IPS-15b (cell line): ENCODE data around the gene LRRC7.

Experiments used
- H3K27me3 ChIP-seq: one replicate; pipeline ENCODE4 v1.6.1; 2013; ENCODE audit warnings: low read length; ENCODE audit not compliant: control insufficient read depth, insufficient read depth
- H3K36me3 ChIP-seq: one replicate; pipeline ENCODE4 v1.6.1; 2013; ENCODE audit warnings: low read length; ENCODE audit not compliant: control insufficient read depth, insufficient read depth
- H3K4me1 ChIP-seq: one replicate; pipeline ENCODE4 v1.6.1; 2013; ENCODE audit warnings: mild to moderate bottlenecking, low read length; ENCODE audit not compliant: control insufficient read depth, insufficient read depth
- H3K4me3 ChIP-seq: one replicate; pipeline ENCODE4 v1.5.1; 2013; ENCODE audit warnings: low read depth, low read length
- H3K9ac ChIP-seq: one replicate; pipeline ENCODE4 v1.6.1; 2013; ENCODE audit warnings: low read depth, mild to moderate bottlenecking, low read length
- H3K9me3 ChIP-seq: one replicate; pipeline ENCODE4 v1.6.1; 2013; ENCODE audit warnings: mild to moderate bottlenecking, low read length; ENCODE audit not compliant: control insufficient read depth, insufficient read depth

The LRRC7 gene

DNA sequence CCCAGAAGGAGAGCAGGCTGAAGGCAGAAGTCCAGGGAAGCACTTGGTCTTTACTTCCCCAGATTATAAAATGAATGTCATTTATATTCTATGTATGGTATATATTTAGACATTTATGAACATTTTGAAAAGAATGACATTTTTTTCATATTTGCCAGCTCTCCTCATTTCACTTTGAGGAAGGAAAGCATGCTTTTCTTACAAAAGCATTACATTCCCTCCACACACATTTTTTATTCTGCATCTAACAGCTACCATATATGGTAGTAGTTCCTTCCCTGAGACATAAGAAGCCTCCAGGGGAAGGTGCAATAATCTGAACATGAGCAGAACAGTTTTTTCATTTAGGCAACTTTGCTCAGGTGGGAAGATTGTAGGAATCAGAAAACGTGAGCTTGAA, 94.0 kb downstream of the LRRC7 start:
- no peaks in the 10 kb centered on the region for H3K9me3 ChIP-seq
- H3K27me3 ChIP-seq: no peaks in the 10 kb centered on the region
- no peak overlapping the region for H3K9ac ChIP-seq
- H3K36me3 ChIP-seq: no peaks in the 10 kb centered on the region
- no peak overlapping the region for H3K4me3 ChIP-seq
- no peaks in the 10 kb centered on the region for H3K4me1 ChIP-seq

DNA sequence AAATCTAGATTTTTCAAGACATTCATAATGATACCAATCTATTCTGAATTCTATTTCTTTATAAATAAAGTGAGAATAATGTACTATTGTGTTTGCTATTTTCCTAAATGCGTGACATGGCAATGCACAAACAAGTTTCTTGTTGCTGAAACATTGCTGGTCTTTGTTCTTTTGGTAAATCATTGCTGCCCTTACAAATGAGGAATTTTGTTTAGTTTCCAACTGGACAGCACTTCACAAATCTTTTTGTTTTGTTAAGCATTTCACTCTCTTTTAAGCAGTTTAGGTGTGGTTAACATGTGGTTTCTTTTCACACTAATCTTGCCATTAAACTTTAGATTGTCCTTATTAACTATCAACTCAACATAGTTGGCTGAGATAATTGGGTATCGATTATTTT, 94.6 kb downstream of the LRRC7 start:
- Histone ChIP-seq H3K4me1 (no peaks in the 10 kb centered on the region), H3K27me3 (no peaks in the 10 kb centered on the region), H3K9me3 (no peaks in the 10 kb centered on the region), H3K36me3 (no peaks in the 10 kb centered on the region), H3K9ac (no peak overlapping the region), H3K4me3 (no peak overlapping the region)

DNA sequence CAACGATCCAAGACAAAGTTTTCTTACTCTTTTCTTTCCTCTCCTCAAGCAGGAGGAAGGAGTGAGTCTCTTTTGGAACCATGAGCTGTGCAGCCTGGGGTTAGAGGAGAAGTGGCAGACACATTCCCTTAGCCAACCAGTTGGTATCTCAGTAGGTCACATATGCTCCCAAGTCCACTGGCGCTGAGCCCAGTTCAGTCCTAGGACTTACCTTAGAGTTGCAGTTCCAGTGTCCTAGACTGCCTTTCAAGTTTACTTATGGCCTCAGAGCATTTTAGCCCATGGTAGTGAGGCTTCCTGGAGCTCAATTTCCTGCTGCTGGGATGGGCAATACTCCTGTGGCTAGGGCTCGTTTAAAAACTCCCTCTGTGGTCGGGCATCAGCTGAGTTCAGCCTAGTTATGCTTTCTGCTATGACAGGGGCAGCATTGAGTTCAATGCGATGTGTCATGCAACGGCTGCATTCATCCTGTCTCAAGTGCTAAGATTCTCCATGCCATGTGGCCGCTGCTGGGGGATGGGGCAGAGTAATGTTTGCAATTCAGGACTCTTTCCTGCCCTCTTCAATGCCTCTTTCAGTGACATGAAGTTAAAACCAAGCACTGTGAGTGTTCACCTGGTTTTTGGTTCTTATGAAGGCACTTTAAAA, 103.8 kb downstream of the LRRC7 start:
- Histone ChIP-seq H3K27me3 (no peaks in the 10 kb centered on the region), H3K9ac (no peak overlapping the region), H3K4me3 (no peak overlapping the region), H3K9me3 (no peaks in the 10 kb centered on the region), H3K36me3 (no peaks in the 10 kb centered on the region), H3K4me1 (no peaks in the 10 kb centered on the region)

DNA sequence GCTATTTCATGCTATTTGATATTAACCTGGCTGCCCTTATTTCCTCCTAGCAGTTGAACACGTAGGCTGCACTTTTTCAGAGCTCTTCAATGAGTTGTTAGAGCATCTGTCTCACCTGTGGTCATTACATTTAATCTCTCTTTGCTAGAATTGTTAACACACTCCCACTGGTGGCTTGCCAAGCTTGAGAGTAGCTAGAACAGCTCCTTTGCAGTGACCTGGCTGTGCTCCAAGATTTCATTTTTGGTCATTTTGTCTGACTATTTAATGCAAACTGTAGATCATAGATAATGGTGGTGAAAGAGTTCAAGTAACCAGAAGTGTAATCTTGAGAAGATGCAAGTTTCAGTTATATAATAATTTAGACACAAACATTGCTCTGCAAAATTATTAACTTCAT, 105.6 kb downstream of the LRRC7 start:
- H3K9ac ChIP-seq: no peak overlapping the region
- no peaks in the 10 kb centered on the region for H3K27me3 ChIP-seq
- no peaks in the 10 kb centered on the region for H3K4me1 ChIP-seq
- H3K4me3 ChIP-seq: no peak overlapping the region
- H3K36me3 ChIP-seq: no peaks in the 10 kb centered on the region
- H3K9me3 ChIP-seq: no peaks in the 10 kb centered on the region

DNA sequence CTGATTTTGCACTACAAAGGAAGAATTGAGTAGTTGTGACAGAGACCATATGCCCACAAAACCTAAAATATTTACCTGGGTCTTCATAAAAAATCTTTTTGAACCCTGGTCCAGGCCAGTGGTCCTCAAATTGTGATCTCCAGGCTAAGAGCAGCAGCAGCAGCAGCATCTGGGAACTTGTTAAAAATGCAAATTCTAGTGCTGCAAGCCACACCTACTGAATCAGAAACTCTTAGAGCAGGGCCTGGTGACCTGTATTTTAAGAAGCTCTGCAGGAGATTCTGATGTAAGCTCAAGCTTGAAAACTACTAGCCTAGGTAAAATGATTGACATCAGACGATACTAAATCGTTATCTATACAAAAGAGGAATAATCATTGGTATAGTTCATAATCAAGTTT, 112.2 kb downstream of the LRRC7 start:
- no peaks in the 10 kb centered on the region for H3K9me3 ChIP-seq
- no peaks in the 10 kb centered on the region for H3K27me3 ChIP-seq
- H3K4me1 ChIP-seq: no peaks in the 10 kb centered on the region
- H3K36me3 ChIP-seq: no peaks in the 10 kb centered on the region
- H3K9ac ChIP-seq: no peak overlapping the region
- no peak overlapping the region for H3K4me3 ChIP-seq

DNA sequence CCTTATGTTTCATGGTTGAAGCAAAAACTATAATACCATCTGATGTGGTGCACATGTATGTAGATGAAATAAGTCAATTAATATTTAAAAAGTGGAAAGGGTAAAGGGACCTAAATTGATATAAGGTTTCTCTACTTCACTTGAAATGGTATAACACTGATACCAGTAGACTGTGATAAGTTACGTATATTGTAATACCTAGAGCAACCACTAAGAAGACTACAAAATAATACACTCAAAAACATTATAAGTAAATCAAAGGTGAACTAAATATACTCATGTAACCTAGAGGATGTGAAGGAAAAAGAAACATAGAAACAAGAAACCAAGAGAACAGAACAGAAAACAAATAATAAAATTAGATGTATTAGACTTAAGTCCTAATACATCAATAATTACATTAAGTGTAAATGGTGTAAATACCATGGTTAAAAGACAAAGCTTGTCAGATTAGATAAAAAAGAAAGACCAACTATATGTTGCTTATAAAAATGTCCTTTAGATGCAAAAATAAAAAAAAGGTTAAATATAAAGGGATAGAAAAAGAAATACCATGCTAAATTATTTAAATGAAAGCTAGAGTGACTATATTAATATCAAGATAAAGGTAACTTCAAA, 118.8 kb downstream of the LRRC7 start:
- H3K4me1 ChIP-seq: no peaks in the 10 kb centered on the region
- H3K36me3 ChIP-seq: no peaks in the 10 kb centered on the region
- H3K9me3 ChIP-seq: no peaks in the 10 kb centered on the region
- H3K9ac ChIP-seq: no peak overlapping the region
- H3K4me3 ChIP-seq: no peak overlapping the region
- no peaks in the 10 kb centered on the region for H3K27me3 ChIP-seq

DNA sequence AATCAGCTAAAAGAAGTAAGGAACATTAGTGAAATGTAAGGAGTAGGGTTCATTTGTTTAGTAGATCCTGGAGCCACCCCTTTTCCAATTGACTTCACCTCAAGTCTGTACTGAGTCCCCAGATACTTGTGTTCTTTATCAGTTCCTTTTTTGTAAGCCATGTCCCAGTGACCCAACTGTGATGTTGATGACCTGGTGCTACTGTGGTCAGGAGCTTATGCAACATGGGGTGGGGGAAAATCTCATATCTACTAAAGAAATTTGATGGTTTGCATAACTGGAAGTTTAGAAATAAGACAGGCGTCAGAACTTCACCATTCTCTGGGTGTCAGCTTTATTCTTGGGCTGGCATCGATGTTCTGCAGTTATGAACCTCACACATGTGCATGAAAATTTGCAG, 120.5 kb downstream of the LRRC7 start:
- Histone ChIP-seq H3K9ac (no peak overlapping the region), H3K36me3 (no peaks in the 10 kb centered on the region), H3K9me3 (no peaks in the 10 kb centered on the region), H3K4me3 (no peak overlapping the region), H3K4me1 (no peaks in the 10 kb centered on the region), H3K27me3 (no peaks in the 10 kb centered on the region)

DNA sequence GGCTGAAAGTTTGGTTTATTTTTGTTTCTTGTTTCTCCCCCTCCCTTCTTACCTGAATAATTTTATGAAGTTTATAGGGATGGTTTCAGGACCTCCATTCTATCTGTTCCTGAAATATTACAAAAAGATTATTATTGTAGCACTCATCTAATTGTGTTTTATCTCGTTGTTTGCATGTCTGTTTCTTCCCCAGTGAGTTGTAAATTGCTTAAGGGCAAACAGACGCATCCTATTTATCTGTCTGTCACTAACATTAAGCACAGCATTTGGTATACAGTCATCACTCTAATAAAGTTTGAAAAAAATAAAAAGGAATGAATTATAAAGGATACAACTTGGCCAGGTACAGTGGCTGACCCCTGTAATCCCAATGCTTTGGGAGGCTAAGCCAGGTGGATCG, 123.5 kb downstream of the LRRC7 start:
- Histone ChIP-seq H3K36me3 (no peaks in the 10 kb centered on the region), H3K4me1 (no peaks in the 10 kb centered on the region), H3K27me3 (no peaks in the 10 kb centered on the region), H3K9me3 (no peaks in the 10 kb centered on the region), H3K9ac (no peak overlapping the region), H3K4me3 (no peak overlapping the region)

DNA sequence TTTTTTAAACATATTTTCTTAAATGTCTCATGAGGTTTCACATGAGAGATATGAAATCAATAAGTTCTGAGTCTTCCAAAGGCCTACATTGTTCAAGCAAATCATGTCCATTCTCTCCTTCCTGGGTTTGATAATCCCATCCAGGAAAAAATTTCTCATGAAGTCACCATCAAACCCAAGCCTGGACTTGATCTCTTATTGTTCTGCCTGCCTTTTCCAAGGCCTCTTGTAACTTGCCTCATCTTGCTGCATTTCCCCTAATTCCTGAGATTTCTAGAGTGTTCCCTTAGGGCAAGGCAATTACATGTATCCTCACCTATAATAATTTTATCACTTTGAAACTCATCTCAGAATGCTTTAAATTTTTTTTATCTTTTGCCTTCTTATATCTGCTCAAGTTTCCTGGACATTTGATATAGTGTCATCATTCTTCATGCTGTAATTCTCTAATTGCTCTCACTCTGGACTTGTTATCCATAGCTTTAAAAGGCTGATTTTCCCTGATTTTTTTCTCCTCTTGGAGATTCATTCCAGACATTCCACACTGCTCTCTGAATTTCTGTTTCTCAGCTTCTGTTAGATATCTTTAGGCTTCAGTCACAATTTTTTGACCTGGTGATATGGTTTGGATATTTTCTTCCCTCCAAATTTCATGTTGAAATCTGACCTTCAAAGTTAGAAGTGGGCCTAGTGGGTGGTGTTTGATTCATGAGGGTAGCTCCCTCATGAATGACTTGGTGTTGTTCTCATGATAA, 126.4 kb downstream of the LRRC7 start:
- Histone ChIP-seq H3K4me3 (no peak overlapping the region), H3K36me3 (no peaks in the 10 kb centered on the region), H3K9me3 (no peaks in the 10 kb centered on the region), H3K9ac (no peak overlapping the region), H3K27me3 (no peaks in the 10 kb centered on the region), H3K4me1 (no peaks in the 10 kb centered on the region)

DNA sequence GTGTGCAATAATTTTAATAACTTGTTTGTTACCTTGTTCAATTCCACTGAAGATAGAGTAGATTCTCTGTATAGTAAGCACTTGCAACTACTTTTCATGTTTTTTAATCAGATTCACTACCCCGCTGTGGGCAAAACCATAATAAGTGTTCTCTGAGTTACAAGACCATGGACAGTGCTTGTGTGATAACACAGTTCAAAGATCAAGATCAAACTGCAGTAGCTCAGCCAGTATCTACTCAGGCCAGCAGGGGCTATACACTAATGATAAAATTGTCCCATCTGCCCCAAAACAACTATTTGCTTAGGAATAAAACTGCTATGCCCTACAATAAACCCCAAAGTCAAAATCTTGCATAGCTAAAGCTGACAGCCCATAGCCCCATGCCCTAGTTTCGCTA, 129.6 kb downstream of the LRRC7 start:
- no peak overlapping the region for H3K9ac ChIP-seq
- H3K36me3 ChIP-seq: no peaks in the 10 kb centered on the region
- H3K4me1 ChIP-seq: no peaks in the 10 kb centered on the region
- H3K27me3 ChIP-seq: no peaks in the 10 kb centered on the region
- H3K4me3 ChIP-seq: no peak overlapping the region
- no peaks in the 10 kb centered on the region for H3K9me3 ChIP-seq

DNA sequence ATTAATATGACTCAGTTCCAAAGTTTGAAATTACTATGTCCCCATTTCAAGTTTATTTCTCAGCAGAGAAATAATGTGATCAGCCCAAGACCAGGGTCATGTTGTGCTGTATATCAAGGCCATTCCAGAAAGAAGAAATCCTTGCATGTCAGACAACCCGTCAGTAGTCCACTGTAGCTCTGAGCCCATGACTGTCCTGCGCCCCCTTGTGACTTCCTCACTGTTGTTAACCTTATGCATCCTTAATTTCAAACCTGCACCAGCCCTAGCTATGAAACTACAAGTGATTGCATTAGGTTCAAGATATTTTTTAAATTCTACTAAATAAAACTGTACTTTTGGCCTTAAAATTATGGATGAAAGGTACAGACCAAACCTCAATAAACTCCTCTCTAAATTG, 133.0 kb downstream of the LRRC7 start:
- Histone ChIP-seq H3K9ac (no peak overlapping the region), H3K9me3 (no peaks in the 10 kb centered on the region), H3K4me1 (no peaks in the 10 kb centered on the region), H3K27me3 (no peaks in the 10 kb centered on the region), H3K4me3 (no peak overlapping the region), H3K36me3 (no peaks in the 10 kb centered on the region)

DNA sequence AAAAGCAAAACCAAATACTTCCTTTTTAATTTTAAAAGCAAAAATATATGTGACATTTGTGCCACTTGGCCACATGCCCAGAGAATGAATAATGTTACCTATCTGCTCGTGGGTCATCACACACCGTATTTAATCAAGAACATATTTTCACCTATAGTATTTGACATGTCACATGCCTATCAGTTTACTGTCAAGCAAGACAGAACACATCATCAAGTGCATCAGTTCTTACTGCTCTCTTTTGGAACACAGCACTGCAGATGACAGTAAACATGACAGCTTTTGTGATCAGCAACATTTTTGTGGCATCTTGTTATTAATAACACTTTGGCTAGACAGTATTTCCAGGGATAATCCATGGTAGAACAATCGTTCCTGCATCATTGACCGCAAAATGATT, 134.4 kb downstream of the LRRC7 start:
- Histone ChIP-seq H3K9ac (no peak overlapping the region), H3K27me3 (no peaks in the 10 kb centered on the region), H3K9me3 (no peaks in the 10 kb centered on the region), H3K4me1 (no peaks in the 10 kb centered on the region), H3K36me3 (no peaks in the 10 kb centered on the region), H3K4me3 (no peak overlapping the region)
